HL-60 (cell line): ENCODE measurements around the gene E2F4.

ENCODE experiments used
- DNase-seq, 2 experiments: peaks; one replicate each; pipeline ENCODE4 v3.0.0-alpha.2; 2010 to 2020; ENCODE audit warnings: low read depth in 1 of 2, low spot score in 1 of 2
- H3K27ac ChIP-seq: fragments of 250-450 bp; sonication (Bioruptor Pico); replicated peaks from 2 replicates; pipeline ENCODE4 v1.5.1; 2020; ENCODE audit warnings: mild to moderate bottlenecking, moderate library complexity
- H3K27me3 ChIP-seq: fragments of 250-450 bp; sonication (Bioruptor Pico); 2 replicates; pipeline ENCODE4 v1.5.1; 2021; ENCODE audit warnings: mild to moderate bottlenecking, moderate library complexity; ENCODE audit not compliant: insufficient read depth, poor library complexity, severe bottlenecking
- H3K4me3 ChIP-seq: replicated peaks from 2 replicates; pipeline ENCODE4 v1.5.1; 2011; ENCODE audit warnings: mild to moderate bottlenecking, control low read depth, low read length; ENCODE audit not compliant: insufficient read depth
- CTCF ChIP-seq: IDR thresholded peaks from one replicate; pipeline ENCODE4 v1.5.1; 2011; ENCODE audit warnings: low read length, control low read depth, inconsistent platforms; ENCODE audit not compliant: insufficient read depth
- GABPA ChIP-seq: IDR thresholded peaks from 2 replicates; pipeline ENCODE4 v1.6.1; 2012; ENCODE audit warnings: low read depth
- POLR2AphosphoS5 ChIP-seq: IDR thresholded peaks from 2 replicates; pipeline ENCODE4 v1.6.1; 2012; ENCODE audit warnings: low read depth
- REST ChIP-seq: IDR thresholded peaks from 2 replicates; pipeline ENCODE4 v1.6.1; 2012; ENCODE audit warnings: low read depth; ENCODE audit not compliant: insufficient replicate concordance
- SPI1 ChIP-seq: IDR thresholded peaks from 2 replicates; pipeline ENCODE4 v1.6.1; 2012; ENCODE audit warnings: low read depth, mild to moderate bottlenecking, borderline replicate concordance

E2F4 gene

GRCh38 chr16:67194260-67194659, 2.3 kb downstream of the E2F4 start:
- Histone ChIP-seq H3K4me3 (no peak overlapping the region), H3K27me3 (no peaks in the 10 kb centered on the region), H3K27ac (no peak overlapping the region)
- no peak for DNase-seq
- TF ChIP-seq POLR2AphosphoS5 = no peak
- no peak for TF ChIP-seq REST
- TF ChIP-seq GABPA = no peak
- no peak for TF ChIP-seq CTCF
- TF ChIP-seq SPI1 = no peak

- no peak for DNase-seq
- Histone ChIP-seq H3K27me3 (no peaks in the 10 kb centered on the region), H3K27ac (no peak overlapping the region), H3K4me3 (no peak overlapping the region)
- no peak for TF ChIP-seq POLR2AphosphoS5
- TF ChIP-seq REST = no peak
- no peak for TF ChIP-seq SPI1
- no peak for TF ChIP-seq CTCF
- no peak for TF ChIP-seq GABPA
Observed at GRCh38 chr16:67195676-67196075, 3.7 kb downstream of the E2F4 start.

- no peak overlapping the region for H3K27ac ChIP-seq
- TF ChIP-seq CTCF = no peak
- TF ChIP-seq SPI1 = no peak
- no peak for TF ChIP-seq REST
- TF ChIP-seq POLR2AphosphoS5 = no peak
- no peak for TF ChIP-seq GABPA
- H3K27me3 ChIP-seq = no peaks in the 10 kb centered on the region
- H3K4me3 ChIP-seq = no peak overlapping the region
- DNase-seq = no peak
Observed at GRCh38 chr16:67196881-67197280, 4.9 kb downstream of the E2F4 start.
